Breast epithelium (tissue), 3 donors: ENCODE data around the gene NID2.

Source experiments
- POLR2A ChIP-seq: fragments of 450-650 bp; IDR thresholded peaks from one replicate; pipeline ENCODE4 v1.6.1; 2016; ENCODE audit warnings: antibody characterized with exemption, mild to moderate bottlenecking, moderate library complexity
- POLR2AphosphoS5 ChIP-seq, 3 donors: sonication (generic); formaldehyde crosslinking; IDR thresholded peaks; one replicate each; pipeline ENCODE4 v1.6.1; 2017; ENCODE audit warnings: antibody characterized with exemption in 3 of 3
- TF ChIP-seq, protein P1 (sequence below), 3 donors: fragments of 450-650 bp; IDR thresholded peaks; one replicate each; pipeline ENCODE4 v1.5.1; 2016 to 2017; ENCODE audit warnings: antibody characterized with exemption in 3 of 3, mild to moderate bottlenecking in 3 of 3, moderate library complexity in 3 of 3

DNA sequence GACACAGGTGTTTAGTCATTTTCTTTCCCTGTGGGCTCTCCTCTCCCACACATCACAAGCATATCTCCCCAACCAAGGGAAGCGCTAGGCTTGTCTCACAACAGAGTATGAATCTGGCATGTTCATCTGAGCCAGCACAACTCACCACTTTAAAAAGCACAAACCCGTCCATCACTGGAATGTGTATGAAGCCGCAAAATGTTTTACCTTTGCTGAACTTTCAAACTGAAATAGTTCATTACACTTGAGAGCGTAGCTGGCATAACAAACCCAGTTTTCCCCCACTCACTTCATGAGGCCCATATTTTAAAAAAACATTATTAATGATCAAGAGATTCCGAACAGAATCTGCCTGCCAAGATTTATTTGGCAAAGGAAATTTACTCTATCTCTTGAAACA lies 15.8 kb downstream of the NID2 start:
- TF ChIP-seq, protein P1, sequence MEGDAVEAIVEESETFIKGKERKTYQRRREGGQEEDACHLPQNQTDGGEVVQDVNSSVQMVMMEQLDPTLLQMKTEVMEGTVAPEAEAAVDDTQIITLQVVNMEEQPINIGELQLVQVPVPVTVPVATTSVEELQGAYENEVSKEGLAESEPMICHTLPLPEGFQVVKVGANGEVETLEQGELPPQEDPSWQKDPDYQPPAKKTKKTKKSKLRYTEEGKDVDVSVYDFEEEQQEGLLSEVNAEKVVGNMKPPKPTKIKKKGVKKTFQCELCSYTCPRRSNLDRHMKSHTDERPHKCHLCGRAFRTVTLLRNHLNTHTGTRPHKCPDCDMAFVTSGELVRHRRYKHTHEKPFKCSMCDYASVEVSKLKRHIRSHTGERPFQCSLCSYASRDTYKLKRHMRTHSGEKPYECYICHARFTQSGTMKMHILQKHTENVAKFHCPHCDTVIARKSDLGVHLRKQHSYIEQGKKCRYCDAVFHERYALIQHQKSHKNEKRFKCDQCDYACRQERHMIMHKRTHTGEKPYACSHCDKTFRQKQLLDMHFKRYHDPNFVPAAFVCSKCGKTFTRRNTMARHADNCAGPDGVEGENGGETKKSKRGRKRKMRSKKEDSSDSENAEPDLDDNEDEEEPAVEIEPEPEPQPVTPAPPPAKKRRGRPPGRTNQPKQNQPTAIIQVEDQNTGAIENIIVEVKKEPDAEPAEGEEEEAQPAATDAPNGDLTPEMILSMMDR (IDR thresholded peaks at IDR 0.05), result no peak
- TF ChIP-seq POLR2A (no peak), POLR2AphosphoS5 (IDR thresholded peaks at IDR 0.05) (no peak)
